HUES48 (cell line): ENCODE data around the gene EEF1G.

Source experiments
- H3K27ac ChIP-seq: one replicate; pipeline ENCODE4 v1.7.0; 2013; ENCODE audit warnings: low read depth, low read length, inconsistent platforms
- H3K27me3 ChIP-seq: 2 replicates; pipeline ENCODE4 v1.6.1; 2013; ENCODE audit warnings: mild to moderate bottlenecking, low read length; ENCODE audit not compliant: control insufficient read depth, insufficient read depth
- H3K36me3 ChIP-seq: 2 replicates; pipeline ENCODE4 v1.6.1; 2013; ENCODE audit warnings: low read length; ENCODE audit not compliant: control insufficient read depth, insufficient read depth
- H3K4me1 ChIP-seq: 2 replicates; pipeline ENCODE4 v1.6.1; 2013; ENCODE audit warnings: mild to moderate bottlenecking, low read length; ENCODE audit not compliant: control insufficient read depth, insufficient read depth
- H3K4me3 ChIP-seq: 2 replicates; pipeline ENCODE4 v1.5.1; 2013; ENCODE audit warnings: mild to moderate bottlenecking, low read depth, low read length
- H3K9ac ChIP-seq: 2 replicates; pipeline ENCODE4 v1.6.1; 2013; ENCODE audit warnings: mild to moderate bottlenecking, low read depth, low read length, moderate library complexity
- H3K9me3 ChIP-seq: 2 replicates; pipeline ENCODE4 v1.6.1; 2013; ENCODE audit warnings: low read length; ENCODE audit not compliant: control insufficient read depth, insufficient read depth

Gene EEF1G

DNA sequence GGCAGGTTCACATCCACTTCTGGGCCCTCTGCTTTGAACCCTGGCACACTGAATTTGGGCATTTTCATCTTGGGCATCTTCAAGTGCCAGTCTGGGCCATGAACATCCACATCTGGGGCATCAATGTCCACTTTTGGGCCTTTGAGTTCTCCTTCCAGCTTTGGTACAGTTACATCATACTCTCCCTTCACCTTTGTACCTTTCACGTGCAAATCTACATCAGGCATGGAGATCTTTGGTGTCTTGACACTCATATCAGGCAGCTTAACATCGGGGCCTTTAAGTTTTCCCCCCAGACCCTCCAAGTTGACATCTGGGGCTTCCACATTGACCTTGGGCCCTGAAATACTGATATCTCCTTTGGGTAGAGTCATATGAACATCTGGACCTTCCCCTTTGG is 41.6 kb downstream of the EEF1G start:
- H3K9ac ChIP-seq: no peak overlapping the region
- no peaks in the 10 kb centered on the region for H3K9me3 ChIP-seq
- no peak overlapping the region for H3K4me3 ChIP-seq
- H3K36me3 ChIP-seq: peaks cover 4% of the 10 kb centered on the region
- no peaks in the 10 kb centered on the region for H3K27me3 ChIP-seq
- no peak overlapping the region for H3K27ac ChIP-seq
- H3K4me1 ChIP-seq: no peaks in the 10 kb centered on the region

DNA sequence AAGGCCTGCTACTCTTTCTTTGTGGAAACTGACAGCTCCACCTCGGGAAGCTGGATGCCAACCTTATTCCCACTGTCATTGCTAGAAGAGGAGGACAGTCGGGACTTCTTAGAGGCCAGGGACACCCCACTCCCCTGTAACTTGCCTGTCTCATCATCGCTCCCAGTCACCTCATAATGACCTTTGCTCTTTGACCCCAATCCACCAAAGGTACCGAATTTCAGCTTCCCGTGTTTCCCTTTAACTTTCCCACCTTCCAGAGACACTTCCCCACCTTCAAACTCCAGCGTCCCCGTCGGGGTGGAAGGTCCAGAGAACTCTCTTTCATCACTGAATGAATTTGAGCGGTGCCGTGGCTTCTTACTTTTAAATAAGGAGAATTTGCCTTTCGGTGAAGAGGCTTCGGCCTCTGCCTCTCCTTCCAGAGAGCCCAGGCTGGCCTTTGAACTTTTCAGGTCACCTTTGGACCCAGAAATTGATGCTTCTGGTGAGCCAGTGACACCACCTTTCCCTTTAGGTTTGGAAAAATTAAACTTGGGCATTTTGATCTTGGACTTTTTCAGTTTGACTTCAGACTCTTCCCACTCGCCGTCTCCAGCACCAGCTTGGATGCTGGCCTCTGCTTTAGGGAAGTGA is 56.8 kb downstream of the EEF1G start:
- no peak overlapping the region for H3K4me3 ChIP-seq
- no peaks in the 10 kb centered on the region for H3K4me1 ChIP-seq
- no peak overlapping the region for H3K27ac ChIP-seq
- no peaks in the 10 kb centered on the region for H3K27me3 ChIP-seq
- H3K9me3 ChIP-seq: no peaks in the 10 kb centered on the region
- no peaks in the 10 kb centered on the region for H3K36me3 ChIP-seq
- H3K9ac ChIP-seq: no peak overlapping the region

DNA sequence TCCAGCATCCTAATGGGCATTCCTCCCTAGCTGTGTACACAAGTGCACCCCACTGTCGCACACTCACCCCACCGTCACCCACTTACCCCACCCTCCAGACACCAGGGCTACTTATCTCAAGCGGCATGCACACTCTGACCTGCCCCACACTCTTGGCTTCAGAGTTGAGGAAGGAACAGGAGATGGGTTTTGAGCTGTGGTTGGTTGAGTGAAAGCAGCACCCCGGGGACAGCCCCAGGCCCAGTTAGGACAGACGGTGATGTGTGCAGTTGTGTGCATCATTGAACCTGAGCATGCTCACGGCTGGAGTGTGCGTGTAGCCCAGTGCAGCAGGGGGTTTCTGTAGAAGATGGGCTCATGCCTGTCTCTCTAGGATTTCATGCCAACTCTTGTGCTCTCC is 59.5 kb downstream of the EEF1G start:
- Histone ChIP-seq H3K27ac (no peak overlapping the region), H3K4me1 (no peaks in the 10 kb centered on the region)

DNA sequence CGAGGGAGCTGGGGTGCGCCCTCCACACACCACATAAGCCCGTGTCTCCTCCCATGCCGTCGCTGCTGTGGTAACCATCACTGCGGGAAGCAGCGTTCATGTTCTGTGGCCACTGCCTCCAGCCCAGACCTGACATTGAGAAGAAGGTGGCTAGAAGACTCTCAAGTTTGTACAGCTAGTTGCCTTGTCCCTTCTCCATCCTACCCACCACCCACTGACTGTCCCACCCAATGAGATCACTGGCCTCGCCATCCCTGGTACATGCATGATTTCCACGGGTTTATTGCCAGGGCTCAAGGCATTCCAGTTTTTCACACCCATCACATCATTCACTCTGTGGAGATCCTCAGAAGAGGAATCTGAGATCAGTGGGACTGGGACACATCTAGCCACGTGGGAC is 60.1 kb downstream of the EEF1G start:
- Histone ChIP-seq H3K4me1 (peaks cover 4% of the 10 kb centered on the region), H3K27ac (no peak overlapping the region), H3K36me3 (no peaks in the 10 kb centered on the region)

More for the DNA sequence above, 59.5 kb downstream of the EEF1G start:
- Histone ChIP-seq H3K27me3 (no peaks in the 10 kb centered on the region), H3K9me3 (no peaks in the 10 kb centered on the region), H3K36me3 (no peaks in the 10 kb centered on the region), H3K9ac (no peak overlapping the region), H3K4me3 (no peak overlapping the region)

DNA sequence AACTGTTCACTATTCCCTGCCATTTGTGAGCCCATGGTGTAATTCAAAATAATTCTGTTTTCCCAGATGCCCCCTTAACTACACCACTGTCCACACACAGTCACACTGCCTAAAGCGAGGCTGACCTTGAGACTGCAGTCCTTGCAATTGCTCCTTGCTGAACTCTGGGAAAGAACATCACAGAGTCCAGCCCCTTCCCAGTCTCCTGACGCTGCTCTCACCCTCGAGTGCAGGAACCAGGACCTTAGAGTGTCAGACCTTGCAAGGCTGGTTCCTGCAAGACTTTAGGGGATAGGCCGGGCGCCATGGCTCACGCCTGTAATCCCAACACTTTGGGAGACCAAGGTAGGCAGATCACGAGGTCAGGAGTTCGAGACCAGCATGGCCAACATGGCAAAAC is 60.7 kb downstream of the EEF1G start:
- Histone ChIP-seq H3K27ac (no peak overlapping the region), H3K9me3 (no peaks in the 10 kb centered on the region), H3K36me3 (no peaks in the 10 kb centered on the region), H3K27me3 (no peaks in the 10 kb centered on the region), H3K9ac (no peak overlapping the region), H3K4me1 (peaks cover 11% of the 10 kb centered on the region), H3K4me3 (no peak overlapping the region)

More for the DNA sequence above, 60.1 kb downstream of the EEF1G start:
- Histone ChIP-seq H3K9me3 (no peaks in the 10 kb centered on the region), H3K27me3 (no peaks in the 10 kb centered on the region), H3K4me3 (no peak overlapping the region), H3K9ac (no peak overlapping the region)
